Stimulated activated memory B cell treated with anti-CD40 and anti-IgM and Interleukin-4, amounts not matched to agents 10 μg/mL and 1 μg/mL and 100 μg/mL, for 72 hours (primary cell): ENCODE results near the gene TTLL13.
"Not testable (repeated sequence)": the region's sequence is repeated elsewhere in the genome, so short reads cannot be mapped to it uniquely, and the experiment has no call there.

Experiments
- ATAC-seq: fragments of 150-1000 bp; cut with Tn5 transposase; 2 replicates; pipeline ENCODE4 v1.10.0; 2021
- H3K27ac Mint-ChIP-seq: one replicate; pipeline ENCODE4 v1.8.0; 2022; ENCODE audit warnings: mild to moderate bottlenecking, mixed read lengths
- H3K27me3 Mint-ChIP-seq: one replicate; pipeline ENCODE4 v1.8.0; 2022; ENCODE audit warnings: mixed read lengths
- H3K36me3 Mint-ChIP-seq: one replicate; pipeline ENCODE4 v1.8.0; 2022; ENCODE audit warnings: mixed read lengths
- H3K4me1 Mint-ChIP-seq: one replicate; pipeline ENCODE4 v1.8.0; 2022; ENCODE audit warnings: mixed read lengths
- H3K4me3 Mint-ChIP-seq: one replicate; pipeline ENCODE4 v1.8.0; 2022; ENCODE audit warnings: mild to moderate bottlenecking, moderate library complexity, mixed read lengths
- H3K9me3 Mint-ChIP-seq: one replicate; pipeline ENCODE4 v1.8.0; 2022; ENCODE audit warnings: mixed read lengths

Gene TTLL13

GRCh38 chr15:90280743-90281142 lies 31.4 kb downstream of the TTLL13 start:
- H3K36me3 Mint-ChIP-seq, H3K9me3 Mint-ChIP-seq, H3K27ac Mint-ChIP-seq: not testable (repeated sequence)

GRCh38 chr15:90281637-90282036 lies 32.3 kb downstream of the TTLL13 start:
- not testable (repeated sequence) for H3K4me1 Mint-ChIP-seq, H3K4me3 Mint-ChIP-seq, H3K36me3 Mint-ChIP-seq, ATAC-seq, H3K27ac Mint-ChIP-seq, H3K9me3 Mint-ChIP-seq, H3K27me3 Mint-ChIP-seq

More at GRCh38 chr15:90280743-90281142, 31.4 kb downstream of the TTLL13 start:
- ATAC-seq, H3K27me3 Mint-ChIP-seq, H3K4me1 Mint-ChIP-seq, H3K4me3 Mint-ChIP-seq: not testable (repeated sequence)

GRCh38 chr15:90286678-90287077 lies 37.3 kb downstream of the TTLL13 start:
- H3K27ac Mint-ChIP-seq = no peak overlapping the region
- no peak overlapping the region for H3K4me3 Mint-ChIP-seq
- no peaks in the 10 kb centered on the region for H3K4me1 Mint-ChIP-seq
- H3K9me3 Mint-ChIP-seq = no peaks in the 10 kb centered on the region
- ATAC-seq = no peak
- H3K36me3 Mint-ChIP-seq = no peaks in the 10 kb centered on the region
- no peaks in the 10 kb centered on the region for H3K27me3 Mint-ChIP-seq

DNA sequence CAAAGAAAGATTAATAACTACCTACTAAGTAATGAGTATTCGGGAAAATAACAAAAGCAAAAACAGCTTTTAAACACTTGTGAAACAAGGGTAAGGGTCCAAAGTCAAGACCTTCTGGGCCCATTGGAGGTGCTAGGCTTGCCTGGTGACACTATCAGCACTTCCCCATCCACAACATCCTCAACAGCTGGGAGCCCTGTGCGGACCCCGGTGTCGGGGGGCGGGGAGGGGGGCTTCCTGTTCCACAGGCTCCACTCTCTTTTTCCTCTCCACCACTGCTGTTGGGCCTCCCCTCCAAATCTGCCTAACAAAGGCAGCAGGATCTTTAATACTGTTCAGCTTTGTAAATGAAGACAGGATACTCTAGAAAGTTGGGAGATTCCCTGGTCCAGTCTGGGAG lies 37.7 kb downstream of the TTLL13 start:
- no peak overlapping the region for H3K4me3 Mint-ChIP-seq
- no peaks in the 10 kb centered on the region for H3K4me1 Mint-ChIP-seq
- no peak overlapping the region for H3K27ac Mint-ChIP-seq
- no peaks in the 10 kb centered on the region for H3K9me3 Mint-ChIP-seq
- no peak for ATAC-seq
- H3K27me3 Mint-ChIP-seq = no peaks in the 10 kb centered on the region
- no peaks in the 10 kb centered on the region for H3K36me3 Mint-ChIP-seq

DNA sequence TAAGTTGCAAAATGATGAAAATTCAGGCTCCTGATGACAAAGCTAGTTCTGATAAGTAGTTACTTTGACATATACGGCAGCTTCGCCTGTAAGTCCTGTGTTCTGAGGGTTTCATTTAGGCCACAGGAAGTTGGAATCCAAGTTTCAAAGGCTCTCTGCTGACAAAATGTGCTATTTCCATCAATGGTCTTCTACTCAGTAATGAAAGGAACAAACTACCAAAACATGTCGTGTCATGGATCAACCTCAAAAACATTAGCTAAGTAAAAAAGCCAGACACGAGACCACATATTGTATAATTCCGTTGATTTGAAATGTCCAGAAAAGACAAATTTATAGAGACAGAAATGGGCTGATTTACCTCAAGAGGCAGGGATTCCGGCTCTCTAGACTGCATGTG lies 38.6 kb downstream of the TTLL13 start:
- Mint-ChIP-seq H3K27ac (no peak overlapping the region), H3K4me1 (peaks cover under 1% of the 10 kb centered on the region), H3K4me3 (no peak overlapping the region), H3K36me3 (no peaks in the 10 kb centered on the region), H3K9me3 (no peaks in the 10 kb centered on the region), H3K27me3 (no peaks in the 10 kb centered on the region)
- no peak for ATAC-seq

GRCh38 chr15:90291679-90292356 lies 42.5 kb downstream of the TTLL13 start:
- Mint-ChIP-seq H3K4me3 (peak overlapping the region; percentile 23), H3K9me3 (no peaks in the 10 kb centered on the region), H3K27ac (no peak overlapping the region), H3K36me3 (no peaks in the 10 kb centered on the region), H3K4me1 (peaks cover 19% of the 10 kb centered on the region), H3K27me3 (peaks cover 14% of the 10 kb centered on the region)
- ATAC-seq = no peak

GRCh38 chr15:90293040-90293810 lies 43.9 kb downstream of the TTLL13 start:
- Mint-ChIP-seq H3K4me3 (peak overlapping the region; percentile 44), H3K4me1 (peaks cover 19% of the 10 kb centered on the region), H3K27me3 (peaks cover 14% of the 10 kb centered on the region), H3K27ac (peak overlapping the region; percentile 76)
- H3K9me3 Mint-ChIP-seq, ATAC-seq, H3K36me3 Mint-ChIP-seq: not testable (repeated sequence)

DNA sequence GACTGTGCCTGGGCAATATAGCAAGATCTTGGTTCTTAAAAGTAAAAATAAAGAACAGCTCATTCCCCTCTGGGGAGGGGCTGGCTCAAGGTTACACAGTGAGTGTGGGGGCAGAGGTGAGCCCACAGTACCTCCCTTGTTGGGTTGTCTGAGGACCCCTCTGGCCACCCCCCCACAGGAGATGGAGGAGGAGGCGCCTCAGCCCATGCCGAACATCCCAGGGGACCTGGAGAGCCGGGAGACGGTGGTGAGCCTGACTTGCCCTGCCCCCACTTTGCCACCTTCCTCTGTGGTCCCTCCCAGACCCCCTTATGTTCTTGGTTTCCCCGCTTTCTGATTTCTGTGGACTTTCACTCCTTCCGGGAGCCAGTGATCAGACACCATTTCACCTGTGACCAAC lies 44.8 kb downstream of the TTLL13 start:
- ATAC-seq = no peak
- no peak overlapping the region for H3K27ac Mint-ChIP-seq
- no peaks in the 10 kb centered on the region for H3K36me3 Mint-ChIP-seq
- H3K27me3 Mint-ChIP-seq = peaks cover 14% of the 10 kb centered on the region
- peaks cover 19% of the 10 kb centered on the region for H3K4me1 Mint-ChIP-seq
- H3K4me3 Mint-ChIP-seq = no peak overlapping the region
- no peaks in the 10 kb centered on the region for H3K9me3 Mint-ChIP-seq

DNA sequence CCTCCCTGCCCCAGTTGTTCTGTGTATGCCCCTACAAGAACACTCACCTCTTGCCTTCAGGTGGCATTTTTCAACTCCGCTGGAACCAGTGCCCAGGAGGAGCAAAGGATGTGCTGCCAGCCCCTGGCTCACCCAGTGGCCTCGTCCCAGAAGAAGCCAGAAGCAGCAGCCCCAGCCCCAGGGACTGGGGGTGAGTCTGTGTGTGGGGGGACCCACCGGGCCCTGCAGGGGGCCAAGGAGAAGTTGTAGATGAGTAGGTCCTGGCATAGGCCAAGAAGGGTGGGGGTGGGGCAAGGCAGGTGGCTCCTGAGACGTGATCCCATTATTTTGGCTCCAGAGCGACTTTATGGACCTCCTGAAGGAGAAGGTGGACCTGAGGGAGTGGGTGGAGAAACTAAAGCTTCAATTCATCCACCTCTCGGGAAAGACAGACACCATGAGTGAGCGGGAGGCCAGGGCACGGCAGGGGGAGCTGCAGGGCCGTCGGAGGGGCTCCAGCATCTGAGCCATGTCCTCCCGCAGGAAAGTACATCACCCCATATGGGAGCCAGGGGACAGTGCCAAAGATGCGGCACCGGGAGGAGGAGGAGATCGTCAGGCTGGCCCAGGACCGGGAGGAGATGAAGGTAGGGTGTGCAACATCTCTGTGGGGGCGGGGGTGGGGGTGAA lies 45.4 kb downstream of the TTLL13 start:
- H3K4me3 Mint-ChIP-seq = no peak overlapping the region
- H3K4me1 Mint-ChIP-seq = peaks cover 19% of the 10 kb centered on the region
- no peak overlapping the region for H3K27ac Mint-ChIP-seq
- no peaks in the 10 kb centered on the region for H3K36me3 Mint-ChIP-seq
- no peaks in the 10 kb centered on the region for H3K9me3 Mint-ChIP-seq
- no peak for ATAC-seq
- peaks cover 14% of the 10 kb centered on the region for H3K27me3 Mint-ChIP-seq

GRCh38 chr15:90295270-90295648 lies 45.9 kb downstream of the TTLL13 start:
- no peaks in the 10 kb centered on the region for H3K36me3 Mint-ChIP-seq
- no peak for ATAC-seq

GRCh38 chr15:90296316-90296884 lies 47.0 kb downstream of the TTLL13 start:
- H3K4me1 Mint-ChIP-seq = peaks cover 25% of the 10 kb centered on the region
- H3K36me3 Mint-ChIP-seq, ATAC-seq, H3K4me3 Mint-ChIP-seq, H3K9me3 Mint-ChIP-seq: not testable (repeated sequence)
- H3K27ac Mint-ChIP-seq = peak overlapping the region; percentile 20
- H3K27me3 Mint-ChIP-seq = peaks cover 14% of the 10 kb centered on the region

More at GRCh38 chr15:90295270-90295648, 45.9 kb downstream of the TTLL13 start:
- no peaks in the 10 kb centered on the region for H3K9me3 Mint-ChIP-seq
- no peak overlapping the region for H3K4me3 Mint-ChIP-seq
- no peak overlapping the region for H3K27ac Mint-ChIP-seq
- peaks cover 19% of the 10 kb centered on the region for H3K4me1 Mint-ChIP-seq
- peaks cover 14% of the 10 kb centered on the region for H3K27me3 Mint-ChIP-seq

GRCh38 chr15:90297021-90297420 lies 47.7 kb downstream of the TTLL13 start:
- no peaks in the 10 kb centered on the region for H3K36me3 Mint-ChIP-seq
- peaks cover 27% of the 10 kb centered on the region for H3K4me1 Mint-ChIP-seq
- H3K4me3 Mint-ChIP-seq = no peak overlapping the region
- no peak for ATAC-seq
- H3K27me3 Mint-ChIP-seq = peaks cover 14% of the 10 kb centered on the region
- no peaks in the 10 kb centered on the region for H3K9me3 Mint-ChIP-seq
- no peak overlapping the region for H3K27ac Mint-ChIP-seq

- Mint-ChIP-seq H3K27ac (no peak overlapping the region), H3K4me1 (peaks cover 8% of the 10 kb centered on the region), H3K36me3 (no peaks in the 10 kb centered on the region), H3K4me3 (no peak overlapping the region), H3K9me3 (no peaks in the 10 kb centered on the region), H3K27me3 (no peaks in the 10 kb centered on the region)
- ATAC-seq = no peak
Measured at GRCh38 chr15:90300541-90300940, 51.2 kb downstream of the TTLL13 start.

- no peak overlapping the region for H3K27ac Mint-ChIP-seq
Measured at GRCh38 chr15:90300988-90301706, 51.8 kb downstream of the TTLL13 start.

More at GRCh38 chr15:90300988-90301706, 51.8 kb downstream of the TTLL13 start:
- Mint-ChIP-seq H3K36me3 (no peaks in the 10 kb centered on the region), H3K9me3 (no peaks in the 10 kb centered on the region), H3K4me3 (no peak overlapping the region), H3K4me1 (peaks cover 10% of the 10 kb centered on the region), H3K27me3 (no peaks in the 10 kb centered on the region)
- ATAC-seq = peak; percentile 55
